Suppressor macrophage treated with lipopolysaccharide for 4 hours (primary cell): Measurements from ENCODE around the gene BAZ1B.
"Not testable (repeated sequence)": the region's sequence is repeated elsewhere in the genome, so short reads cannot be mapped to it uniquely, and the experiment has no call there.

ENCODE experiments used
- DNase-seq: peaks from one replicate; pipeline ENCODE4 v3.0.0-alpha.2; 2020

BAZ1B gene

GRCh38 chr7:73504017-73504416 lies 18.1 kb downstream of the BAZ1B start:
- DNase-seq: no peak

- DNase-seq: no peak
These were observed 18.9 kb downstream of the BAZ1B start for GRCh38 chr7:73503229-73503628.

DNA sequence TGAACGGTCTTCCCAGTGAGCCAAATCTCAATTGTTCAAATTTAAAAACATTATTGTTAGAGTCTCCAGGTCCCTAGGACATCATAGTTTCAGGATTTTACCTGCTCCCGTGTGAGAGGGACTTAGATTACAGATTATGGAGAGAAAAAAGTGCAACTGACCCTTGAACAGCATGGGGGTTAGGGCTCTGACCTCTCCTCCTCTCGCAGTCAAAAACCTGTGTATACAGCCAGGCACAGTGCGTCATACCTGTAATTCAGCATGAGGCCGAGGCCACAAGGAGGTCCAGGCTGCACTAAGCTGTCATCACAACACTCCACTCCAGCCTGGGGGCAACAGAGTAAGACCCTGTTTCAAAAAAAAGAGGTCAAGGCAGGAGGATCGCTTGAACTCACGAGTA lies 25.5 kb downstream of the BAZ1B start:
- DNase-seq: no peak

DNA sequence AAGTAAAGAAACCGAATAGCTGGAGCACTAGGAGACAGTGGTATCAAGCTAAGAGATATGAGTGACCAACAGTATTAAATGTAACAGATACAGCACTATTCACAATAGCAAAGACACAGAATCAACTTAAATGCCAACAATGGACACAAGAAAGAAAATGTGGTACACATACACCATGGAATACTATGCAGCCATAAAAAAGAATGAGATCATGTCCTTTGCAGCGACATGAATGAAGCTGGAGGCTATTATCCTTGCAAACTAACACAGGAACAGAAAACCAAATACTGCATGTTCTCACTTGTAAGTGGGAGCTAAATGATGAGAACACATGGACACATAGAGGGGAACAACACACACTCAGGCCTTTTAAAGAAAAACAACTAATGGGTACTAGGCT lies 26.6 kb downstream of the BAZ1B start:
- DNase-seq: not testable (repeated sequence)

DNA sequence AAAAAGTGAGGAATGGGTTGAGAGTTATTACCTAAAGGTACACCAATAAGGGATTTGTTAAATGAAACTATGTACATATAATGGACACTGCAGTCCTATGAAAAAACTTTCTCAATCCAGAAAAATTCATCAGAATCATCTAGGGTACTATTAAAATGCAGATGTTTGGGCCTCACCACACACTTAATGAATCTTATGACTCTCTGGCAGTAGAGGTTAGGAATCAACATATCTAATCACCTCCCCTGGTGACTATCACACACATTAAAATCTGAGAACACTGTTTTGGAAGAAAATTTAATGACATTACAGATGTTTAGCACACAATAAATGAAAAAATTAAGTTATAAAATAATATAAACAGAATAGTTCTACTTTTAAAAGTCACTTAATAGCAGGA lies 32.1 kb downstream of the BAZ1B start:
- no peak for DNase-seq

DNA sequence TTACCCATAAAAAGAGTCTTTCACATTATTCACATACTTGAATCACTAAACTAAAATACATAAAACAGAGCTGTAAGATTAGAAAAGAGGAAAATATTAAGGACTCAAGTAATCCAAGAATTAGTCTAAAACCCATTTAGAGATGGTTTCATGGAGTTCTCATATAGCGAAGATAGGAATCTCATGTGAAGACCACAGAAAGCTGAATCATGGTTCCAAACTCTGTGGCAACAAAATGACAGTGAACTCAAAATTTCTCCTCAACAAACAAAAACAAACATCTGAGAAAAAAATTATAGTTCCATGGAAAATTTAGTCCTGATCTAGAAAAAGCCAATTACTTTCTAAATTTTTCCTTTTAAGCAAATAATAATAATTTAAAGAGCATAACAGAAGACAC lies 34.6 kb downstream of the BAZ1B start:
- no peak for DNase-seq

DNA sequence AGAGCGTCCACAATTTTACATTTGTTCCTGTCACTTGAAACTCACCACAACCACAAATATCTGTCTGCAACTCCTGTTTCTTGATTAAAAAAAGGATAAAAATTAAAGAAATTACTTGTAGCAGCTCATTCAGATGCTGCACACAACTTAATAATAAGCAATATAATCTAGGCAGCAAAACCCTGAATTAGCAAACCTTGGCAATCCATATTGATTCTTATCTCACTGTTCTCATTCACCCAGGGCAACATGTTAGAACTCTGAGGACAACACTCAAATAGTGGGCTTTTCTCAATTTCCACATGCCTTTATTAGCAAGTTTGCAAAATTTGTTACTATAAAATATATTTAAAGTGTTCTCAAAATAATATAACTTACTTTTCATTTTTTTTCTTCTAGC lies 38.9 kb downstream of the BAZ1B start:
- no peak for DNase-seq

- no peak for DNase-seq
These were observed 39.3 kb downstream of the BAZ1B start for GRCh38 chr7:73482746-73483145.

DNA sequence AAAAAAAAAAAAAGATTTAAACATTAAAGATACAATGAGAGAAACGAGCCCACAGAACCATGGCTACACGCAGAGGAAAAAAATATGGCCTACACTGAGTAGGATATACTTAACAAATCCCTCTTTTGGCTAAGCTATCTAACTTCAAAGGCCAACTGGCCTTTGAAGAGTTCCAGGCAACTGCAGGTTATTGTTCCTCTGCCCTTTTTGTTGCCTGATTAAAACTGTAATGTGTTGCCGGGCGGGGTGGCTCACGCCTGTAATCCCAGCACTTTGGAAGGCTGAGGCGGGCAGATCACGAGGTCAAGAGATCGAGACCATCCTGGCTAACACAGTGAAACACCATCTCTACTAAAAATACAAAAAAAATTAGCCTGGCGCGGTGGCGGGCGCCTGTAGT lies 40.6 kb downstream of the BAZ1B start:
- not testable (repeated sequence) for DNase-seq

DNA sequence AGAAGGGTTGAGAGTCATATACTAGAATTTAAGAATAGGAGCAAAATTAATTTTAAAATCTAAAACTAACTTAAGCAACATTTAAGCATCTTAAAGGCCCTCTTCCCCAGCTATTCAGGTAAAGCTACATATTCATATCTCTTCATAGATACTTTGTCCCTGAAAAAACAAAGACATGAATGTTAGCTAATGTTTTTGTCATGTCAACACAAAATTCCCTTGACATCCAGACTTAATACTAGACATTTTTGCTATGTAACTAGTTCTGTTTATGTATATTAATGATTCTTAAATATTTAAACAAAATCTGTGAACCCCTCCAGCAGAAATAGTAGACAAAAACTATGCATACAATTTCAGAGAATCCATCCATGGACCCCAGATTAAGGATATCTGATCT lies 43.5 kb downstream of the BAZ1B start:
- no peak for DNase-seq

- DNase-seq: no peak
These were observed 44.7 kb downstream of the BAZ1B start for GRCh38 chr7:73477376-73477775.

DNA sequence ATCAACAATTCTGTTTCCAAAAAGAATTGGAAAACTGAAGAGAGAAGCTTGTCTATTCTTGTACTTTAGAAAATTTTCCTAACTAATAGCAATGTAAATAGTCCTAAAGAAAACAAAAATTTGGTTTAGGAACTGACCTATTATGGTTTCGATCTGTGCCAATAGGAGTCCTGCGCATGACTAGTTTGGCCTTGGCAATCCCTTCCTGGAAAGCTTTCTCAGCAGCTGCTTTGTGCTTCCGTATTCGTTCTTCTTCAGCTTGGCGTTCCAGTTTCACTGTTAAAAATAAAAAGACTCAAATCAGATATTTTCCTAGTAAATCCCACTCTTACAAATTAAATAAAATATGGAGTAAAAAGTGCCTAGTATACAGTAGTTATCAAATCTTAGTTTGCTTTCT lies 51.9 kb downstream of the BAZ1B start:
- no peak for DNase-seq

- DNase-seq: not testable (repeated sequence)
These were observed 55.0 kb downstream of the BAZ1B start for GRCh38 chr7:73467046-73467445.

DNA sequence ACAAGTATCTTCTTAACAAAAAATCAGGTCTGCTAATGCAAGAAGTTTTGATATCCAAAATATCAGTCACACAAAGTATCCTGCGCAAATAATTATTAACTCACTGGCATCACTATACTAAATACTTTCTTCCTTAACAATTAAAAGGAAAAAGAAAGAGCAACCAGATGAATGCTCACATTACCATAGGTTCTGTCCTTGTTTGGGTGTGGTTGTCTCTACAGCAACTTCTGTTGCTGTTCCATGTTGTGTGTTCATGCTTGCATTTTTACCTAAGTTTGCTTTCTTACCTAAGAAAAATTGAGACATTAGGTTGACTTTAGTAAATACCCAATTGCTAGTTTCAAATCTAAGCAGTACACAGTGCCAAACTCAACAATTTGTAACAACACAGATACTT lies 56.0 kb downstream of the BAZ1B start:
- no peak for DNase-seq

GRCh38 chr7:73463966-73464365 lies 58.1 kb downstream of the BAZ1B start:
- no peak for DNase-seq

GRCh38 chr7:73463260-73463659 lies 58.8 kb downstream of the BAZ1B start:
- DNase-seq: no peak

GRCh38 chr7:73461782-73462285 lies 60.3 kb downstream of the BAZ1B start:
- no peak for DNase-seq

DNA sequence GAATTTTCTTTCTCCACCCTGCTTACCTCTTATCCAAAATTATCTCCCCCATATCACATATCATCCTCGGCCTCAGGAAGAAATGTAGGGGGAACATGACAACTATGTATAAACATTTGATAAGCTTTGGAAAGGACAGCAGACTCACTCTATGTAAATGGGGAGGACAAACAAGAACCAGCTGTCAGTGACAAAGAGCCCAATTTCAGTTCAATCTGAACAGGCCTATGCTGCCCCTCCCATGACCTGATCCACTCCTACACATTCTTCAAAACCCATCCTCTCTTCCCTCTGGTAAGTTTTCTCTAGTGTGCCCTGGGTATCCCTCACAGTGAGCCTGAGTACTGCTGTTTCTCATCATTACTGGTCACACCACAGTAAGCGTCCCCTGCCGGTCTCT lies 67.7 kb downstream of the BAZ1B start:
- no peak for DNase-seq

DNA sequence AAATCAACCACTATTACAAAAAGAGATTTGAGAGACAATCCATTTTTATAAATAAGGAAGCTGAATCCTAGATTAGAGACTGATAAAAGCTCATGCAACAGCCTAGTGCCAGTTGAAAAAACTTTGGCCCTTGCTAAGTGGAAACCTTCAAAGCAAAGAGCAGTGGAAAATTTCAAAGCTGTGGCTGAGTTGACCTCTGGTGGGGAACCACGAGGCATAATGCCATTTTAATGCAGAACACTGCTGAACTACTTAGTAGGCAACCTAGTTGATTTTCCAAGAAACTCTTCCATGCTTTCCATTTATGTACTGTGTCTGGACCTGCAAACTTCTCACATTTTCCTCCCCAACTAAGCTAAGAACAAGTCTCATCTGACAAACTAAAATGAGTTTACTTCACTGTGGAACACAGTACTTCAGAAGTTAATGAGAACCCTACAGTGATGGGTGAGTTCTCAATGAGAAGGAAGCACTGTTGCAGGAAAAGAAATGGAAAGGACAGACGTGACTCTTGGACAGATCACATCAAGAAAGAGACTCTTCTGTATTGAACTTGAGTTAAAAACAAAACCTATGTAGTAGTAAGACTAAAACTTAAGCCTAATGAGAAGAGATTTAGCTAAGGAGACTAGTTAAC lies 69.0 kb downstream of the BAZ1B start:
- DNase-seq: no peak

DNA sequence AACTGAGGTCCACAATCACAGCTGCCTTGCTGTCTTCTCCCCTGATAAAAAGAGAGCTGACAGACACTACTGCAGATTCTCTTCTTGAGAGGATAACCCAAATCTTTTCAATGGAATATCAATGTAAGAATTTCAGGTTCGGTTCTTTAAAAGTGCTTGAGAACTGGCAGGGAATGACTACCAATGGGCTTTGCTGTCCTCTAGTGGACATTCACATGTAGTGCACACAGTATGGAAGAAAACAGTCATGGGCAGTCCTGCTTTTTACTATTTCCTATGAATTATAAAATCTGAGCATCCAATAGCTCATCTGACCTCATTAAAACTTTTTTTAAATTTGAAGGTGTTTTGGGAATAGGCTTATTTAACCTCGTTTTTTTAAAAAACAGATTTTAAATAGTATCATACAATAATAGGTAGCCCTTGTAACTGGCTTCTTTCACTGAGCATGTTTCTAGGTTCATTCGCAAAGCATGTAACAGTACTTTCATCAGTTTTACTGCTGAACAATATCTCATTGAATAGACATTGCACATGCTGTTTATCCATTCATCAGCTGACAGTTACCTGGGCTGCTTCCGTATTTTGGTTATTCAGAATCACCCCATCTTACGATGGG lies 70.2 kb downstream of the BAZ1B start:
- DNase-seq: peak; percentile 71

DNA sequence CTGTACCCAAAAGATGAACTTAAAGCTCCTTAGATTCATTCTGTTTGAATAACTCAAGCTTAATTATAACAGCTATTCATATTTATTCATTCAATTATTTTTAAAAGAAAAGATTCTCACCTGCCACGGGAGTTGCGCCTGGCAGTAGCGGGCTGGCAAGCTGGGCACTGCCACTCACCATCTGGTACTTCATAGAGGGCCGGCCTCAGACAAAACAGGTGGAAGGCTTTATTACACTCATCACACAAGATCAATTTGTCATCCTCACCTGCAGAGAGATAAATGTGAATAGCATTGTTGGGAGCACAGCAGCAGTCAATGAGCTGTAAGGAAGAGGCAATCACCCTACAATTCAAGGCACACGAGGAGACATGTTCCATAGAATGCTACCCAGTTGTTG lies 72.7 kb downstream of the BAZ1B start:
- DNase-seq: no peak

DNA sequence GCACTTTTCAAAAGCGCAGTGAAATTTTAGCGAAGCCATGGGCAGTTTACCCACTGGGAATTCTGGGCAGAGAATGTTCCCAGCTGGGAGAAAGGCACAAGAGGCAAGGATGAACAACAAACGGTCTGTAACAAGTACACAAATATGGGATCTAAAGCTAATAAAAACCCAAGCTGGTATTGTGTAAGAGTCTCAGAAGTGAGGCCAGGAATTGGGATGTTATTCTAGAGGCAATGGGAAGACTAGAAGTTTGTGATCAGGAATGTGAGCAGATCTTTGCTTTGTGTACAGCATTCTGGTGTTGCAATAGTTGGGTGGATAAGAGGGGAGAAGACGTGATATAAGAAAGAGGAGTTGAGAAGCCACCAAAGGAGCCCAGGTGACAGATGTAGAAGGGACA lies 73.5 kb downstream of the BAZ1B start:
- no peak for DNase-seq

DNA sequence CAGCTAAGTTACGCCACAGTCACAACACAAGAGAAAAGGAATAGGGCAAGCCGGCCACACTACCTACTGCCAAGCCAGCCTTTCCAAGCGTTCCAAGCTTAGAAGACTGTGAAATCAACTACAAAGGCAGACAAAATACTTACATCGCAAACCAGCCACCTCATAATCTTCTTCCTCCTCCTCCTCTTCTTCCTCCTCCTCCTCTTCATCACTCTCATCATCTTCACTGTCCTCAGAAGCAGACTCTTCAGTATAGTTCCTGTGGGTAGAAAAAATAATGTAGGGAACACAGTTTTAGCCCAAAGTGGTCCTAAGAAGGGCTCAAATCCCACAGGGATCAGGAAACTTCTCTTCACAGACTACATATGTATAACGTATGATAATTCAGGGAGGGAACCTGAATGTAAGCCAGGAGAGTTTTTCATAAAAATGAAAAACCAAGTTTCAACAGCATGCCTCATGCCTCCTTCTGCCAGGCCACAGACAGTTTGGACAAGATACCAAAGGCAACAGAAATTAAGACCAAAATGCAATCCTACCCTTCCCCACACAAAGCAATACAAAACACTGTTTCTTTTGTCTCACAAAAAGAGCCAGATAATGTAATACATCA lies 74.9 kb downstream of the BAZ1B start:
- DNase-seq: no peak

DNA sequence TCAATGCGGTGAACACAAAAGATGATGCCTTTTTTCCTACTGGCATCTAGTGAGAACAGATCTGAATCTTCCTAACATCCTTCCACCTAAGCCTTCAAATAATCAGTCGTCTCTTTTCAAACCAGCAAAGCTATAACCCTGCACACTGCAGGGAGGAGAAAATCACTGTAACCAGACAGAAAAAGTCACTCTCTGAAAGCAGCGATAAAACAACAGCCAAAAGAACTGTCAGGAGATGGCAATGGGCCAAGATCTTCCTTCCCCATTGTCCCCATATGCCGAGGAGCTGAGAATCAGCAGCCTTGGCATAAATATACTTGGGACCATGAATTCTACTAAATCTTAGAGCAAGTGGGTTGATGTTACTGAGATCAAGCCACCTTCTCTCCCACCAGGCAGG lies 75.4 kb downstream of the BAZ1B start:
- DNase-seq: no peak
